Keratinocyte (primary cell): Measurements from ENCODE around the gene PARD6G. TPM values are rescaled to one million over a fixed set of nuclear protein-coding genes. Genes with fewer than 3 reads are reported as not detected.

Source experiments
- DNase-seq: peaks from one replicate; pipeline ENCODE4 v3.0.0-alpha.2; 2011; ENCODE audit warnings: low read depth, missing footprints, low spot score
- FAIRE-seq: peaks from 2 replicates; lab custom pipeline; 2011; peaks lifted over from hg19 to GRCh38; lab: Jason Lieb, UNC
- H2AFZ ChIP-seq: 2 replicates; pipeline ENCODE4 v1.6.0; 2012; ENCODE audit warnings: low read length, control low read depth, inconsistent platforms; ENCODE audit not compliant: control insufficient read depth
- H3K27ac ChIP-seq: 2 replicates; pipeline ENCODE4 v1.5.1; 2011; ENCODE audit warnings: low read length; ENCODE audit not compliant: control insufficient read depth, insufficient read depth
- H3K27me3 ChIP-seq: 3 replicates; pipeline ENCODE4 v1.6.0; 2011; ENCODE audit warnings: low read length; ENCODE audit not compliant: control insufficient read depth, insufficient read depth; ENCODE audit errors: extremely low read depth
- H3K36me3 ChIP-seq, 2 experiments: 2 replicates in 1 of 2; 3 replicates in 1 of 2; pipeline ENCODE4 v1.5.1; 2011; ENCODE audit warnings: low read length in 2 of 2, mild to moderate bottlenecking in 1 of 2; ENCODE audit not compliant: control insufficient read depth in 2 of 2, insufficient read depth in 2 of 2; ENCODE audit errors: extremely low read depth in 1 of 2
- H3K4me1 ChIP-seq: 3 replicates; pipeline ENCODE4 v1.5.1; 2011; ENCODE audit warnings: low read length; ENCODE audit not compliant: control insufficient read depth, insufficient read depth; ENCODE audit errors: extremely low read depth
- H3K4me2 ChIP-seq: 3 replicates; pipeline ENCODE4 v1.6.0; 2011; ENCODE audit warnings: low read depth, low read length; ENCODE audit not compliant: control insufficient read depth, insufficient read depth; ENCODE audit errors: extremely low read depth
- H3K4me3 ChIP-seq, 3 experiments: fragments of 200-600 bp in 1 of 3; sonication (generic) in 1 of 3; 2 replicates in 2 of 3; 3 replicates in 1 of 3; pipeline ENCODE4 v1.5.1; 2011 to 2016; ENCODE audit warnings: low read length in 3 of 3, mild to moderate bottlenecking in 3 of 3, control low read depth in 2 of 3, inconsistent platforms in 1 of 3, low read depth in 1 of 3, mixed read lengths in 1 of 3, mixed run types in 1 of 3, moderate library complexity in 1 of 3; ENCODE audit not compliant: control insufficient read depth in 2 of 3, insufficient read depth in 2 of 3; ENCODE audit errors: extremely low read depth in 1 of 3
- H3K79me2 ChIP-seq: 2 replicates; pipeline ENCODE4 v1.6.0; 2012; ENCODE audit warnings: low read length; ENCODE audit not compliant: control insufficient read depth, insufficient read depth
- H3K9ac ChIP-seq: 3 replicates; pipeline ENCODE4 v1.6.0; 2011; ENCODE audit warnings: low read length; ENCODE audit not compliant: control insufficient read depth, insufficient read depth; ENCODE audit errors: extremely low read depth
- H3K9me1 ChIP-seq: 3 replicates; pipeline ENCODE4 v1.6.0; 2011; ENCODE audit warnings: low read length; ENCODE audit not compliant: control insufficient read depth, insufficient read depth; ENCODE audit errors: extremely low read depth
- H3K9me3 ChIP-seq: 2 replicates; pipeline ENCODE4 v1.5.1; 2012; ENCODE audit warnings: low read depth, low read length; ENCODE audit not compliant: control insufficient read depth
- H4K20me1 ChIP-seq: 3 replicates; pipeline ENCODE4 v1.6.0; 2011; ENCODE audit warnings: low read length; ENCODE audit not compliant: control insufficient read depth, insufficient read depth; ENCODE audit errors: extremely low read depth
- EZH2 ChIP-seq: IDR thresholded peaks from one replicate; pipeline ENCODE4 v1.6.1; 2012; ENCODE audit warnings: inconsistent platforms, mild to moderate bottlenecking, low read length, moderate library complexity
- dilution Hi-C: fragments of 300-500 bp; cut with MboI; formaldehyde crosslinking; loops from one replicate; pipeline ENCODE4 v1.7.0; 2020; ENCODE audit warnings: low sequenced_read_pairs; ENCODE audit not compliant: extremely low pct_ligation_motif_present
- polyA plus RNA-seq, 5 experiments: library from polyadenylated mRNA; depleted of rRNA in 3 of 5; stranded (reverse) in 3 of 5; stranded (forward) in 1 of 5; unstranded in 1 of 5; fragments of >200 nt; gene quantifications; 1 replicate in 1 of 5; 2 replicates in 3 of 5; 3 replicates in 1 of 5; pipeline versions ENCODE4 v1.2.1 to v1.2.3, GENCODE V29; 2011 to 2012; ENCODE audit warnings: missing spikeins in 2 of 5, low read depth in 1 of 5, low replicate concordance in 1 of 5
- TF ChIP-seq, protein P1 (sequence below), 3 experiments: IDR thresholded peaks in 1 of 3; conservative IDR thresholded peaks in 1 of 3; optimal IDR thresholded peaks in 1 of 3; 2 replicates in 2 of 3; 3 replicates in 1 of 3; pipeline versions ENCODE3 to v1.5.1; 2011; ENCODE audit warnings: low read length in 3 of 3, mild to moderate bottlenecking in 3 of 3, moderate library complexity in 2 of 3, control low read depth in 1 of 3, inconsistent platforms in 1 of 3; ENCODE audit not compliant: insufficient read depth in 2 of 3; ENCODE audit errors: extremely low read depth in 1 of 3

The PARD6G gene
- polyA plus RNA-seq, 1 donor (not counting 4 experiments of a cell fraction or from before 2014, with no cell fraction given) = 21.3 TPM

DNA sequence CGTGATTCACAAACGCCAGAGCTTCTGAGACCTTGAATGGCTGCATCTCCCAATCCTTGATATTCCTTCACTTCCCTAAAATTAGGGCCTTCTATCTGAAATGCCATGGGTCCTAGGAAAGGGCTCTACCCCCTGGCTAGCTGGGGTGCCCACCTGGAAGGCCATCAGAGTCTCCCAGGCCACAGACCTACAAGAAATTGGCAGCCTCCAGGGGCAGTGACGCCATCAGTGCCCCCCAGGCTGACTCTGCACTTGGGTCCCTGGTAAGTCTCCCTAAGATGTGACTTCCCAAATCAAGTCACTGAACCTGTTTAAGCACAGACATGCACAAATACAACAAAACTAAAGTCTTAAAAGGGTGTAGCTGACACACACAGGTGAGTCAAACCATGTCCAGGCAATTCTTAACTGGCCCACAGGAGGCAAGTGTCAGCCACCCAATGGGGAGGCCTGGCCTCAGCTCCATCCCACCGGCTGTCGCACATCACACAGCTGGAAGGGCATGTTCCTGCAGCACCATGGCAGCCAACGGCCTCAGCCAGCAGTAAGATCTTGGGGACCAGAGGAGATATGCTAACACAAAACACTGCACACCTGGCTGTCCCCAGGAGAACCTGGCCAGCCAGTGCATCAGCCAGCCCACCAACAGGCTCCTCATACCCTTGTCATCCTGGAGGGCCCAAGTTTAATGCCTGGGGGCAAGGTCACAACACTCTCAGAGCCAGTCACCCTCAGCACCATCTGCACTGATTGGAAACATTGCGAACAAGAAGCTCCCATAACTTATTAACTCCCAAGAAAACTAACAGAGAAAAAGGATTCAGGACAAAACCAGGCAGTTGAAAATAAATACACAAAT is 5.2 kb downstream of the PARD6G start:
- H3K27me3 ChIP-seq = no peaks in the 10 kb centered on the region
- H3K36me3 ChIP-seq = peaks cover 0 to 4% of the 10 kb centered on the region in 2 experiments
- H4K20me1 ChIP-seq = peaks cover 11% of the 10 kb centered on the region
- H2AFZ ChIP-seq = no peak overlapping the region
- no peaks in the 10 kb centered on the region for H3K9me3 ChIP-seq
- DNase-seq = no peak
- no peak overlapping the region for H3K9ac ChIP-seq
- peaks cover 77% of the 10 kb centered on the region for H3K79me2 ChIP-seq
- H3K4me2 ChIP-seq = peak overlapping the region; percentile 1
- H3K9me1 ChIP-seq = peaks cover 8% of the 10 kb centered on the region
- no peak overlapping the region for H3K4me3 ChIP-seq
- dilution Hi-C loops = no loop called here
- FAIRE-seq = peak; percentile 71
- H3K27ac ChIP-seq = no peak overlapping the region
- no peak for TF ChIP-seq EZH2
- TF ChIP-seq, protein P1, sequence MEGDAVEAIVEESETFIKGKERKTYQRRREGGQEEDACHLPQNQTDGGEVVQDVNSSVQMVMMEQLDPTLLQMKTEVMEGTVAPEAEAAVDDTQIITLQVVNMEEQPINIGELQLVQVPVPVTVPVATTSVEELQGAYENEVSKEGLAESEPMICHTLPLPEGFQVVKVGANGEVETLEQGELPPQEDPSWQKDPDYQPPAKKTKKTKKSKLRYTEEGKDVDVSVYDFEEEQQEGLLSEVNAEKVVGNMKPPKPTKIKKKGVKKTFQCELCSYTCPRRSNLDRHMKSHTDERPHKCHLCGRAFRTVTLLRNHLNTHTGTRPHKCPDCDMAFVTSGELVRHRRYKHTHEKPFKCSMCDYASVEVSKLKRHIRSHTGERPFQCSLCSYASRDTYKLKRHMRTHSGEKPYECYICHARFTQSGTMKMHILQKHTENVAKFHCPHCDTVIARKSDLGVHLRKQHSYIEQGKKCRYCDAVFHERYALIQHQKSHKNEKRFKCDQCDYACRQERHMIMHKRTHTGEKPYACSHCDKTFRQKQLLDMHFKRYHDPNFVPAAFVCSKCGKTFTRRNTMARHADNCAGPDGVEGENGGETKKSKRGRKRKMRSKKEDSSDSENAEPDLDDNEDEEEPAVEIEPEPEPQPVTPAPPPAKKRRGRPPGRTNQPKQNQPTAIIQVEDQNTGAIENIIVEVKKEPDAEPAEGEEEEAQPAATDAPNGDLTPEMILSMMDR (optimal IDR thresholded peaks at IDR 0.05 in 1 of 3, IDR thresholded peaks at IDR 0.05 in 1 of 3, conservative IDR thresholded peaks at IDR 0.05 in 1 of 3; ENCODE audit: extremely low read depth in 1 of 3, insufficient read depth in 2 of 3, low read length in 3 of 3) = peak in 1 of 3 experiments; percentile 10
- H3K4me1 ChIP-seq = peaks cover 28% of the 10 kb centered on the region

GRCh38 chr18:80239830-80240229 is 7.5 kb downstream of the PARD6G start:
- FAIRE-seq = peak; percentile 80

More at GRCh38 chr18:80239830-80240229, 7.5 kb downstream of the PARD6G start:
- DNase-seq = no peak
- Histone ChIP-seq H3K4me3 (no peak overlapping the region), H3K9me1 (peaks cover 8% of the 10 kb centered on the region), H3K27ac (no peak overlapping the region), H3K9me3 (no peaks in the 10 kb centered on the region), H2AFZ (no peak overlapping the region), H4K20me1 (peaks cover 11% of the 10 kb centered on the region), H3K36me3 (peaks cover 0 to 2% of the 10 kb centered on the region in 2 experiments), H3K27me3 (no peaks in the 10 kb centered on the region), H3K9ac (no peak overlapping the region), H3K79me2 (peaks cover 66% of the 10 kb centered on the region), H3K4me2 (no peak overlapping the region), H3K4me1 (peaks cover 17% of the 10 kb centered on the region)
- TF ChIP-seq, protein P1 (optimal IDR thresholded peaks at IDR 0.05 in 1 of 3, IDR thresholded peaks at IDR 0.05 in 1 of 3, conservative IDR thresholded peaks at IDR 0.05 in 1 of 3; ENCODE audit: extremely low read depth in 1 of 3, insufficient read depth in 2 of 3, low read length in 3 of 3) = no peak
- no peak for TF ChIP-seq EZH2
- dilution Hi-C loops = no loop called here
